Sigmoid colon (tissue), 7 donors: ENCODE data around the gene AMBRA1. TPM values are rescaled to one million over a fixed set of nuclear protein-coding genes. Genes with fewer than 3 reads are reported as not detected.

Experiments used
- DNase-seq: peaks from one replicate; pipeline ENCODE4 v3.0.0-alpha.2; 2019
- H3K27ac ChIP-seq, 4 donors: fragments of 200-600 bp; sonication (generic); one replicate each; pipeline ENCODE4 v1.5.1; 2016 to 2019; ENCODE audit warnings: mild to moderate bottlenecking in 1 of 4
- H3K27me3 ChIP-seq, 3 donors: fragments of 200-600 bp; sonication (generic); one replicate each; pipeline ENCODE4 v1.5.1; 2019; ENCODE audit warnings: mild to moderate bottlenecking in 1 of 3
- H3K36me3 ChIP-seq, 4 donors: fragments of 200-600 bp; sonication (generic); one replicate each; pipeline ENCODE4 v1.5.1; 2016 to 2019
- H3K4me1 ChIP-seq, 4 donors: fragments of 200-600 bp; sonication (generic); one replicate each; pipeline ENCODE4 v1.5.1; 2017 to 2019
- H3K4me3 ChIP-seq, 4 donors: fragments of 200-600 bp; sonication (generic); one replicate each; pipeline ENCODE4 v1.5.1; 2017 to 2019; ENCODE audit warnings: mild to moderate bottlenecking in 2 of 4, moderate library complexity in 1 of 4
- H3K9me3 ChIP-seq, 4 donors: fragments of 200-600 bp in 3 of 4; sonication (generic) in 3 of 4; one replicate each; pipeline versions ENCODE4 v1.5.1 to v1.6.1; 2013 to 2019
- EP300 ChIP-seq, 4 donors: sonication (generic); formaldehyde crosslinking; IDR thresholded peaks; one replicate each; pipeline ENCODE4 v1.6.1; 2017; ENCODE audit warnings: antibody characterized with exemption in 4 of 4
- POLR2A ChIP-seq, 2 donors: fragments of 450-650 bp; IDR thresholded peaks; one replicate each; pipeline ENCODE4 v1.6.1; 2016; ENCODE audit warnings: antibody characterized with exemption in 2 of 2, mild to moderate bottlenecking in 2 of 2, moderate library complexity in 2 of 2
- POLR2AphosphoS5 ChIP-seq, 4 donors: sonication (generic); formaldehyde crosslinking; IDR thresholded peaks; one replicate each; pipeline ENCODE4 v1.6.1; 2017; ENCODE audit warnings: antibody characterized with exemption in 4 of 4
- WGBS, 2 donors: extraction: QIAGEN DNeasy Blood & Tissue Kit; methylation state at CpG; one replicate each; pipeline ENCODE4 v1.1.7; 2013; 5-methylcytosine and 5-hydroxymethylcytosine counted together
- intact Hi-C: fragments of 100-400 bp; cut with DNase I; formaldehyde crosslinking; loops from one replicate; pipeline ENCODE4 v1.15.1; 2023
- polyA plus RNA-seq, 3 donors: library from polyadenylated mRNA; stranded (reverse); fragments of 200-250 nt; gene quantifications; one replicate each; pipeline ENCODE4 v1.2.3, GENCODE V29; 2013
- total RNA-seq, 4 donors: library from RNA; depleted of rRNA; stranded (reverse); fragments of >200 nt; gene quantifications; one replicate each; pipeline ENCODE4 v1.1.0, GENCODE V29; 2016
- TF ChIP-seq, protein P1 (sequence below), 4 experiments: fragments of 450-650 bp in 3 of 4; fragments of 200-600 bp in 1 of 4; IDR thresholded peaks; one replicate each; pipeline ENCODE4 v1.5.1; 2016 to 2019; ENCODE audit warnings: antibody characterized with exemption in 4 of 4, mild to moderate bottlenecking in 3 of 4, moderate library complexity in 2 of 4
- donor health status: healthy with polysubstance abuse.
- donor health status: Bipolar disorder and iron deficiency.
- donor health status: healthy.

Gene AMBRA1
- total and polyA plus RNA-seq, 7 donors: 8.4 to 33.0 (median 23.9) TPM

- intact Hi-C loops: no loop called here
- H3K4me3 ChIP-seq: no peak overlapping the region
- no peaks in the 10 kb centered on the region for H3K9me3 ChIP-seq
- TF ChIP-seq, protein P1, sequence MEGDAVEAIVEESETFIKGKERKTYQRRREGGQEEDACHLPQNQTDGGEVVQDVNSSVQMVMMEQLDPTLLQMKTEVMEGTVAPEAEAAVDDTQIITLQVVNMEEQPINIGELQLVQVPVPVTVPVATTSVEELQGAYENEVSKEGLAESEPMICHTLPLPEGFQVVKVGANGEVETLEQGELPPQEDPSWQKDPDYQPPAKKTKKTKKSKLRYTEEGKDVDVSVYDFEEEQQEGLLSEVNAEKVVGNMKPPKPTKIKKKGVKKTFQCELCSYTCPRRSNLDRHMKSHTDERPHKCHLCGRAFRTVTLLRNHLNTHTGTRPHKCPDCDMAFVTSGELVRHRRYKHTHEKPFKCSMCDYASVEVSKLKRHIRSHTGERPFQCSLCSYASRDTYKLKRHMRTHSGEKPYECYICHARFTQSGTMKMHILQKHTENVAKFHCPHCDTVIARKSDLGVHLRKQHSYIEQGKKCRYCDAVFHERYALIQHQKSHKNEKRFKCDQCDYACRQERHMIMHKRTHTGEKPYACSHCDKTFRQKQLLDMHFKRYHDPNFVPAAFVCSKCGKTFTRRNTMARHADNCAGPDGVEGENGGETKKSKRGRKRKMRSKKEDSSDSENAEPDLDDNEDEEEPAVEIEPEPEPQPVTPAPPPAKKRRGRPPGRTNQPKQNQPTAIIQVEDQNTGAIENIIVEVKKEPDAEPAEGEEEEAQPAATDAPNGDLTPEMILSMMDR (IDR thresholded peaks at IDR 0.05): no peak
- no peak for TF ChIP-seq POLR2A (IDR thresholded peaks at IDR 0.05)
- TF ChIP-seq POLR2AphosphoS5 (IDR thresholded peaks at IDR 0.05): no peak
- no peak for TF ChIP-seq EP300 (IDR thresholded peaks at IDR 0.05)
- H3K36me3 ChIP-seq: peaks cover 13 to 74% (median 34%) of the 10 kb centered on the region in 4 donors
- no peaks in the 10 kb centered on the region for H3K27me3 ChIP-seq
- DNase-seq: no peak
- H3K4me1 ChIP-seq: peaks cover 0 to 5% (median 2%) of the 10 kb centered on the region in 4 donors
- H3K27ac ChIP-seq: no peak overlapping the region
- WGBS, 2 donors: 87 to 90% methylated on average over 5 of the region's 5 CpGs
Observed at GRCh38 chr11:46410021-46410420, 183.8 kb downstream of the AMBRA1 start.

- intact Hi-C loops: no loop called here
- H3K36me3 ChIP-seq: peaks cover 13 to 71% (median 26%) of the 10 kb centered on the region in 4 donors
- H3K9me3 ChIP-seq: no peaks in the 10 kb centered on the region
- TF ChIP-seq, protein P1 (IDR thresholded peaks at IDR 0.05): no peak
- TF ChIP-seq POLR2AphosphoS5 (IDR thresholded peaks at IDR 0.05) (no peak), POLR2A (IDR thresholded peaks at IDR 0.05) (no peak), EP300 (IDR thresholded peaks at IDR 0.05) (no peak)
- DNase-seq: no peak
- peaks cover 0 to 10% (median 5%) of the 10 kb centered on the region in 4 donors for H3K4me1 ChIP-seq
- no peak overlapping the region for H3K27ac ChIP-seq
- H3K4me3 ChIP-seq: no peak overlapping the region
- 96 to 97% methylated on average over 6 of the region's 6 CpGs for WGBS, 2 donors
- no peaks in the 10 kb centered on the region for H3K27me3 ChIP-seq
Observed at GRCh38 chr11:46408407-46408986, 185.3 kb downstream of the AMBRA1 start.

DNA sequence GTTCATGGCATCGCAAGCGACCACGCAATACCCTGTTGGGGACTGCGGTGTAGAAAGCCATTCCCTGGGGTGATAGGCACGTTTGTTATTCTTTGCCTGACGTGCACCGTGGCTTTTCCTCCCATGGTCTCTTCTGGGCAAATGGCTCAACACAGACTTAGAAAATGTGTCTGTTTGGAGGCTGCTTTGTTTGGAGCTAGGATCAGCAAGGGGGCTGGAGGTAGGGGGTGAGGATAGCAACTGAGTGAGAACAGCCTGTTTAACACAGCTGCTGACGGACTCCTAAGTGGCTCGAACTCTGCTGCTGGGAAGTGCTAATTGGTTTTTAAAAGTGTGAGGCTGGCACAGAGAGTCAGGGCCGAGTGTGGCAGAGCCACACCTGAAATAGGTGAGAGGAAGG is 186.2 kb downstream of the AMBRA1 start:
- 88 to 95% methylated on average over 10 of the region's 10 CpGs for WGBS, 2 donors
- H3K4me3 ChIP-seq: no peak overlapping the region

GRCh38 chr11:46404476-46405017 is 189.3 kb downstream of the AMBRA1 start:
- WGBS, 2 donors: 92 to 97% methylated on average over 5 of the region's 5 CpGs
- no peak overlapping the region for H3K27ac ChIP-seq
- H3K9me3 ChIP-seq: no peaks in the 10 kb centered on the region
- H3K4me1 ChIP-seq: peaks cover 0 to 10% (median 5%) of the 10 kb centered on the region in 4 donors
- TF ChIP-seq EP300 (IDR thresholded peaks at IDR 0.05) (no peak), POLR2AphosphoS5 (IDR thresholded peaks at IDR 0.05) (no peak)
- peaks cover 13 to 63% (median 20%) of the 10 kb centered on the region in 4 donors for H3K36me3 ChIP-seq
- H3K27me3 ChIP-seq: no peaks in the 10 kb centered on the region
- no peak overlapping the region for H3K4me3 ChIP-seq
- no peak for DNase-seq
- intact Hi-C loops: no loop called here

More for the DNA sequence above, 186.2 kb downstream of the AMBRA1 start:
- no peak for DNase-seq
- TF ChIP-seq EP300 (IDR thresholded peaks at IDR 0.05) (no peak), POLR2A (IDR thresholded peaks at IDR 0.05) (no peak), POLR2AphosphoS5 (IDR thresholded peaks at IDR 0.05) (no peak)
- TF ChIP-seq, protein P1 (IDR thresholded peaks at IDR 0.05): no peak
- H3K27ac ChIP-seq: no peak overlapping the region
- H3K27me3 ChIP-seq: no peaks in the 10 kb centered on the region
- peaks cover 13 to 69% (median 27%) of the 10 kb centered on the region in 4 donors for H3K36me3 ChIP-seq
- intact Hi-C loops: no loop called here
- H3K9me3 ChIP-seq: no peaks in the 10 kb centered on the region
- peaks cover 0 to 10% (median 5%) of the 10 kb centered on the region in 4 donors for H3K4me1 ChIP-seq

DNA sequence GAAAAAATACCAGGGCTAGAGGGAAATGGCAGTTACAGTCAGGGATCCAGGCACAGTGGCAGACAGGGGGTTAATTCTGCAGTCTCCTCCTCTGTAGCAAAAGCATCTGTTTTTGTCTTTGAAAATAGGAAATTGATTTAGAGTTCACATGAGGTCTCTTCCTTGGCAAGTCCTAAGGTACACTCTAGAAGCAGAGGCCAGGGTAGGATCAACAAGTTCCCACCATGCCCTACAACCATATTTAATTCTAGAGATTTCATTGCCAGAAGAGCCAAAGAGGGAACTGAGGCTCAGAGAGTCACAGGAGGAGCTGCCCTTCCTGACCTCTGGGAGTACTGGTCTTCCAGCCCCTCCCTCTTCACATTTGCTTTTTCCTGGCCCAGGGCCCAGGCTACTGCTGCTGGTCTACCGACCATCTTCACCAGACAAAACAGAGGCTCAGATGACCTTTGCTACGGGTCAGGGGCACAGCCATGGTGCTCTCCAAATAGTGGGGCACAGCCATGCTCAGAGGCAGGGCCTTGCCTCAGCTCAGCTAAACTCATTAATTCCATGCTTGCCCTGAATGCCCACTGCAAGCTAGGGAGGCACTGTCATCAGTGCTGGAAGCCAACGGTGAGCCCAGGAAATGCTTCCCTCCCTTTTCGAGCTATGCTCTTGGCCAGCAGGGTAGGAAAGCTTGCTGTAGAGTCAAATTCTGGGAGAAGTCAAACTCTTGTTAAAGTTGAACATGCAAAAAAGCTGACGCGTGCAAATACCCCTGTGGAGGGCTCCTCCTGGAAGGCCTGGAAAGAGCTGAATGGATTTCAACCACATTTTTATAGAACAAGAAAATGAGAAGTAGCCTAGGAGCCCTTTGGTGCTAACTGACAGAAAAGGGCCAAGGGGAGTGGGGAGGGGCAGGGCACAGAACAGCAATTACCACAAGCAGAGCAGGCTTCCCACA is 190.6 kb downstream of the AMBRA1 start:
- Histone ChIP-seq H3K27ac (no peak overlapping the region), H3K9me3 (no peaks in the 10 kb centered on the region), H3K4me1 (peaks cover 0 to 10% (median 5%) of the 10 kb centered on the region in 4 donors), H3K4me3 (no peak overlapping the region), H3K27me3 (no peaks in the 10 kb centered on the region), H3K36me3 (peaks cover 9 to 60% (median 16%) of the 10 kb centered on the region in 4 donors)
- no peak for DNase-seq
- 86 to 87% methylated on average over 6 of the region's 6 CpGs for WGBS, 2 donors
- intact Hi-C loops: no loop called here
- no peak for TF ChIP-seq EP300 (IDR thresholded peaks at IDR 0.05)
- TF ChIP-seq POLR2AphosphoS5 (IDR thresholded peaks at IDR 0.05): no peak
- TF ChIP-seq, protein P1 (IDR thresholded peaks at IDR 0.05): no peak
- no peak for TF ChIP-seq POLR2A (IDR thresholded peaks at IDR 0.05)
